OCI-LY3 (cell line): ENCODE data around the gene DPY30.

Experiments used
- CTCF ChIP-seq: fragments of 200-600, 300-600 bp; sonication (generic); IDR thresholded peaks from 2 replicates; pipeline ENCODE4 v1.5.1; 2014; ENCODE audit warnings: antibody characterized with exemption, low read length, low read depth
- EZH2phosphoT487 ChIP-seq: fragments of 200-600 bp; shearing (Covaris generic); IDR thresholded peaks from 2 replicates; pipeline ENCODE4 v1.6.1; 2018; ENCODE audit warnings: antibody characterized with exemption, mixed run types, low read depth

GRCh38 chr2:31992025-31992579 lies 47.5 kb downstream of the DPY30 start:
- TF ChIP-seq CTCF: no peak
- TF ChIP-seq EZH2phosphoT487: no peak
